IMR-90 (cell line): ENCODE measurements around the gene GPR149. TPM values are rescaled to one million over a fixed set of nuclear protein-coding genes. Genes with fewer than 3 reads are reported as not detected.

ENCODE experiments used
- ATAC-seq: fragments of 200-7000 bp; cut with Tn5 transposase; 2 replicates; pipeline ENCODE4 v1.9.1; 2020; ENCODE audit warnings: low read depth, mild to moderate bottlenecking, moderate library complexity
- BruUV-seq: library from RNA; stranded (reverse); fragments of 400-500 nt; replicated peaks from 2 replicates; lab custom pipeline; 2021; lab: Mats Ljungman, UMichigan
- CTCF ChIA-PET: fragments of 300-600 bp; formaldehyde crosslinking; extraction: SDS; loops from one replicate; lab custom pipeline; 2021; ENCODE audit warnings: antibody characterized with exemption; lab: Yijun Ruan, JAX
- POLR2A ChIA-PET: fragments of 300-600 bp; sonication (Branson Sonifier 250); formaldehyde crosslinking; loops from one replicate; lab custom pipeline; 2022; ENCODE audit warnings: antibody characterized with exemption; ENCODE audit not compliant: unreplicated experiment; lab: Charles Lee
- DNase-seq: peaks from one replicate; pipeline ENCODE4 v3.0.0; 2013
- H2AFZ ChIP-seq: replicated peaks from 2 replicates; pipeline ENCODE3; 2013; ENCODE audit warnings: low read length, mild to moderate bottlenecking; ENCODE audit not compliant: poor library complexity
- H2AK5ac ChIP-seq: 2 replicates; pipeline ENCODE4 v1.6.1; 2013; ENCODE audit warnings: low read depth, low read length, inconsistent platforms
- H2AK9ac ChIP-seq: replicated peaks from 2 replicates; pipeline ENCODE3; 2013; ENCODE audit warnings: mild to moderate bottlenecking, low read depth, low read length, moderate library complexity; ENCODE audit not compliant: poor library complexity
- H2BK120ac ChIP-seq: 2 replicates; pipeline ENCODE4 v1.6.1; 2013; ENCODE audit warnings: low read depth, low read length, inconsistent platforms
- H2BK15ac ChIP-seq: 3 replicates; pipeline ENCODE4 v1.6.1; 2013; ENCODE audit warnings: low read depth, low read length, inconsistent platforms
- H2BK20ac ChIP-seq: 2 replicates; pipeline ENCODE4 v1.6.1; 2013; ENCODE audit warnings: low read depth, mild to moderate bottlenecking, inconsistent platforms, low read length, moderate library complexity
- H2BK5ac ChIP-seq: 2 replicates; pipeline ENCODE4 v1.6.1; 2013; ENCODE audit warnings: mild to moderate bottlenecking, low read depth, low read length, inconsistent platforms; ENCODE audit not compliant: poor library complexity, severe bottlenecking
- H3K14ac ChIP-seq: replicated peaks from 2 replicates; pipeline ENCODE4 v1.6.1; 2013; ENCODE audit warnings: low read depth, low read length, inconsistent platforms
- H3K18ac ChIP-seq: 2 replicates; pipeline ENCODE4 v1.6.1; 2013; ENCODE audit warnings: low read depth, low read length, control low read depth
- H3K23ac ChIP-seq: 2 replicates; pipeline ENCODE4 v1.6.1; 2013; ENCODE audit warnings: low read depth, low read length, inconsistent platforms
- H3K27ac ChIP-seq: 2 replicates; pipeline ENCODE4 v1.5.1; 2013; ENCODE audit warnings: mild to moderate bottlenecking, control low read depth, low read length; ENCODE audit not compliant: insufficient read depth
- H3K27me3 ChIP-seq: 2 replicates; pipeline ENCODE4 v1.6.1; 2013; ENCODE audit warnings: low read length; ENCODE audit not compliant: control insufficient read depth, insufficient read depth
- H3K36me3 ChIP-seq: 2 replicates; pipeline ENCODE4 v1.6.1; 2013; ENCODE audit warnings: low read length, mixed read lengths; ENCODE audit not compliant: control insufficient read depth, insufficient read depth
- H3K4ac ChIP-seq: 2 replicates; pipeline ENCODE4 v1.6.1; 2013; ENCODE audit warnings: low read depth, low read length, inconsistent platforms
- H3K4me1 ChIP-seq: 2 replicates; pipeline ENCODE4 v1.6.1; 2013; ENCODE audit warnings: low read length, mixed read lengths; ENCODE audit not compliant: control insufficient read depth, insufficient read depth
- H3K4me2 ChIP-seq: 2 replicates; pipeline ENCODE4 v1.6.1; 2013; ENCODE audit warnings: low read depth, mild to moderate bottlenecking, control low read depth, low read length, moderate library complexity
- H3K4me3 ChIP-seq: 2 replicates; pipeline ENCODE4 v1.5.1; 2013; ENCODE audit warnings: low read depth, mild to moderate bottlenecking, control low read depth, low read length, moderate library complexity; ENCODE audit not compliant: insufficient read depth
- H3K56ac ChIP-seq: 2 replicates; pipeline ENCODE4 v1.6.1; 2013; ENCODE audit warnings: low read length, inconsistent platforms; ENCODE audit not compliant: insufficient read depth; ENCODE audit errors: extremely low read depth
- H3K79me1 ChIP-seq, 2 experiments: 2 replicates each; pipeline ENCODE4 v1.6.1; 2013; ENCODE audit warnings: low read length in 2 of 2, inconsistent platforms in 1 of 2, low read depth in 1 of 2
- H3K9ac ChIP-seq: 2 replicates; pipeline ENCODE4 v1.6.1; 2013; ENCODE audit warnings: low read depth, low read length, control low read depth
- H3K9me1 ChIP-seq: 2 replicates; pipeline ENCODE4 v1.6.1; 2013; ENCODE audit warnings: low read length, inconsistent platforms; ENCODE audit not compliant: insufficient read depth
- H3K9me3 ChIP-seq: 2 replicates; pipeline ENCODE4 v1.6.1; 2013; ENCODE audit warnings: low read length; ENCODE audit not compliant: control insufficient read depth, insufficient read depth
- H4K20me1 ChIP-seq: 2 replicates; pipeline ENCODE4 v1.6.1; 2013; ENCODE audit warnings: low read length, inconsistent platforms; ENCODE audit not compliant: insufficient read depth
- H4K5ac ChIP-seq: 2 replicates; pipeline ENCODE4 v1.6.1; 2013; ENCODE audit warnings: mild to moderate bottlenecking, low read depth, low read length, control low read depth
- H4K8ac ChIP-seq, 2 experiments: 2 replicates each; pipeline ENCODE4 v1.6.1; 2013; ENCODE audit warnings: low read depth in 2 of 2, low read length in 2 of 2, control low read depth in 1 of 2, inconsistent platforms in 1 of 2
- H4K91ac ChIP-seq: 2 replicates; pipeline ENCODE4 v1.6.1; 2013; ENCODE audit warnings: low read depth, low read length, inconsistent platforms; ENCODE audit not compliant: insufficient read depth
- BHLHE40 ChIP-seq: fragments of 150-350 bp; IDR thresholded peaks from 2 replicates; pipeline ENCODE4 v1.6.1; 2016; ENCODE audit warnings: mild to moderate bottlenecking, low read depth, low read length
- CEBPB ChIP-seq: IDR thresholded peaks from 2 replicates; pipeline ENCODE4 v1.6.1; 2012; ENCODE audit warnings: low read depth, low read length, improper control_type of control experiment
- CHD1 ChIP-seq: IDR thresholded peaks from 2 replicates; pipeline ENCODE4 v1.6.1; 2012; ENCODE audit warnings: low read depth, low read length, improper control_type of control experiment
- FOS ChIP-seq: fragments of 150-350 bp; IDR thresholded peaks from 2 replicates; pipeline ENCODE4 v1.6.1; 2016; ENCODE audit warnings: low read depth, low read length
- MAFK ChIP-seq: IDR thresholded peaks from 2 replicates; pipeline ENCODE4 v1.6.1; 2012; ENCODE audit warnings: low read depth, low read length, improper control_type of control experiment
- MAZ ChIP-seq: IDR thresholded peaks from 2 replicates; pipeline ENCODE4 v1.6.1; 2012; ENCODE audit warnings: low read depth, mild to moderate bottlenecking, low read length, improper control_type of control experiment, moderate library complexity, borderline replicate concordance
- MXI1 ChIP-seq: IDR thresholded peaks from 2 replicates; pipeline ENCODE4 v1.6.1; 2012; ENCODE audit warnings: low read depth, mild to moderate bottlenecking, low read length, moderate library complexity, borderline replicate concordance
- NFE2L2 ChIP-seq: fragments of 150-350 bp; IDR thresholded peaks from 2 replicates; pipeline ENCODE4 v1.6.1; 2016; ENCODE audit warnings: low read depth, mild to moderate bottlenecking, low read length
- POLR2A ChIP-seq: IDR thresholded peaks from 2 replicates; pipeline ENCODE4 v1.6.1; 2012; ENCODE audit warnings: mild to moderate bottlenecking, low read depth, low read length
- RAD21 ChIP-seq: IDR thresholded peaks from 2 replicates; pipeline ENCODE4 v1.6.1; 2012; ENCODE audit warnings: low read length, improper control_type of control experiment
- RCOR1 ChIP-seq: IDR thresholded peaks from 2 replicates; pipeline ENCODE4 v1.6.1; 2012; ENCODE audit warnings: mild to moderate bottlenecking, low read length, improper control_type of control experiment; ENCODE audit not compliant: insufficient replicate concordance
- RFX5 ChIP-seq: IDR thresholded peaks from 2 replicates; pipeline ENCODE4 v1.8.0; 2012; ENCODE audit warnings: low read depth, mild to moderate bottlenecking, low read length, moderate library complexity
- WGBS, 2 experiments: methylation state at CpG; one replicate each; pipeline versions ENCODE4 v1.1.5 to v1.1.7; 2013; ENCODE audit warnings: missing lambda C conversion rate in 2 of 2; ENCODE audit not compliant: insufficient read length in 1 of 2; ENCODE audit errors: extremely low coverage in 2 of 2; 5-methylcytosine and 5-hydroxymethylcytosine counted together
- dilution Hi-C: fragments of 300-500 bp; cut with HindIII; formaldehyde crosslinking; loops from one replicate; pipeline ENCODE4 v1.14.3; 2018; ENCODE audit warnings: low sequenced_read_pairs; ENCODE audit not compliant: unreplicated experiment
- in situ Hi-C: fragments of 300-500 bp; cut with MboI; formaldehyde crosslinking; loops from 3 replicates; pipeline ENCODE4 v1.14.3; 2019; ENCODE audit warnings: low sequenced_read_pairs, inconsistent platforms, mixed read lengths
- intact Hi-C: fragments of 100-400 bp; cut with micrococcal nuclease; formaldehyde crosslinking; loops from 2 replicates; pipeline ENCODE4 v1.10.0; 2022
- polyA plus RNA-seq, 3 experiments: library from polyadenylated mRNA; depleted of rRNA; stranded (reverse); fragments of >200 nt; gene quantifications; 2 replicates each; pipeline ENCODE4 v1.2.3, GENCODE V29; 2012; ENCODE audit warnings: low replicate concordance in 1 of 3
- total RNA-seq: library from RNA; depleted of rRNA; stranded (reverse); fragments of >200 nt; gene quantifications from 2 replicates; pipeline ENCODE4 v1.2.3, GENCODE V29; 2012
- TF ChIP-seq, protein P1 (sequence below): fragments of 150-350 bp; IDR thresholded peaks from 2 replicates; pipeline ENCODE4 v1.6.1; 2017; ENCODE audit warnings: mild to moderate bottlenecking, antibody characterized with exemption, low read length, low read depth
- TF ChIP-seq, protein P2 (sequence below): fragments of 150-350 bp; IDR thresholded peaks from 2 replicates; pipeline ENCODE4 v1.6.1; 2016; ENCODE audit warnings: low read depth, mild to moderate bottlenecking, low read length, moderate library complexity, borderline replicate concordance
- TF ChIP-seq, protein P3 (sequence below): conservative IDR thresholded peaks from 2 replicates; pipeline ENCODE4 v1.5.1; 2012; ENCODE audit warnings: mild to moderate bottlenecking, low read depth, low read length, improper control_type of control experiment

The GPR149 gene
- total and polyA plus RNA-seq, 2 of the 4 experiments (the other 2 are of a cell fraction), result not detected

DNA sequence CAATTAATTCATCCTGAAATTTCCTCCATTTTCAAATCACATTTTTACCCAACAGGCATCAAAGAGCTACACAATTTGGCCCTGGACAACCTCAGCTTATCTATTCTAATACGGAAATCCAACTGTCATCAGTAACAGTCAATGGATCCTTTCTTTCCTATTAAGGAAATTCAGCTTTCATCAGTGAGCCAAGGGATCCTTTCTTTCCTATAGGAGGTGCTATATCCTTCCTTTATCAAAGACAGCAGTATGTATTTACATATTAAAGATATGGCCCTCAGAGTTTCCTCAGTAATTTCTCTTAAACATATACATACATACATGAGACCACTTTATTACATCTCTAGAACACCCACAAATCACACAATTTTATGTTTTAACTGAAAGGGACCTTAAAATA is 115.8 kb downstream of the GPR149 start:
- intact Hi-C loops (loop anchor here (5.0 kb wide), 1 partner anchor 37 kb away; no protein-coding TSS in a partner anchor), in situ Hi-C loops (no loop called here), dilution Hi-C loops (no loop called here)
- Histone ChIP-seq H3K56ac (no peak overlapping the region), H3K18ac (no peak overlapping the region), H3K4me3 (no peak overlapping the region), H3K9me1 (no peaks in the 10 kb centered on the region; the same call in 1 of the 2 replicates), H3K14ac (no peak overlapping the region), H3K9ac (no peak overlapping the region), H2AK5ac (no peak overlapping the region), H3K27me3 (no peaks in the 10 kb centered on the region), H3K9me3 (no peaks in the 10 kb centered on the region), H2AFZ (no peak overlapping the region), H2BK5ac (no peak overlapping the region), H2BK15ac (no peak overlapping the region), H4K5ac (no peak overlapping the region), H3K4ac (no peak overlapping the region), H4K8ac (no peak overlapping the region), H2BK120ac (no peak overlapping the region), H3K79me1 (peaks cover 10 to 25% of the 10 kb centered on the region in 2 experiments; a peak in 3 of 4 replicates), H2AK9ac (no peak overlapping the region), H3K27ac (no peak overlapping the region), H3K36me3 (peaks cover 2% of the 10 kb centered on the region; the same call in 1 of the 2 replicates), H4K91ac (no peak overlapping the region), H4K20me1 (peaks cover 17% of the 10 kb centered on the region; the same call in 1 of the 2 replicates), H3K4me2 (no peak overlapping the region), H3K23ac (no peak overlapping the region), H3K4me1 (peaks cover 4% of the 10 kb centered on the region), H2BK20ac (no peak overlapping the region)
- no peak for DNase-seq
- ATAC-seq, result no peak
- POLR2A ChIA-PET, result no interaction called here
- no peak for TF ChIP-seq MAZ
- TF ChIP-seq, protein P1, sequence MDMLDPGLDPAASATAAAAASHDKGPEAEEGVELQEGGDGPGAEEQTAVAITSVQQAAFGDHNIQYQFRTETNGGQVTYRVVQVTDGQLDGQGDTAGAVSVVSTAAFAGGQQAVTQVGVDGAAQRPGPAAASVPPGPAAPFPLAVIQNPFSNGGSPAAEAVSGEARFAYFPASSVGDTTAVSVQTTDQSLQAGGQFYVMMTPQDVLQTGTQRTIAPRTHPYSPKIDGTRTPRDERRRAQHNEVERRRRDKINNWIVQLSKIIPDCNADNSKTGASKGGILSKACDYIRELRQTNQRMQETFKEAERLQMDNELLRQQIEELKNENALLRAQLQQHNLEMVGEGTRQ, result no peak
- no peak for TF ChIP-seq CHD1
- no peak for TF ChIP-seq NFE2L2
- TF ChIP-seq MAFK, result no peak
- no peak for TF ChIP-seq RFX5
- TF ChIP-seq BHLHE40, result no peak
- TF ChIP-seq POLR2A, result no peak
- TF ChIP-seq FOS, result no peak
- no peak for TF ChIP-seq CEBPB
- TF ChIP-seq RCOR1, result no peak
- TF ChIP-seq RAD21, result no peak
- TF ChIP-seq, protein P2, sequence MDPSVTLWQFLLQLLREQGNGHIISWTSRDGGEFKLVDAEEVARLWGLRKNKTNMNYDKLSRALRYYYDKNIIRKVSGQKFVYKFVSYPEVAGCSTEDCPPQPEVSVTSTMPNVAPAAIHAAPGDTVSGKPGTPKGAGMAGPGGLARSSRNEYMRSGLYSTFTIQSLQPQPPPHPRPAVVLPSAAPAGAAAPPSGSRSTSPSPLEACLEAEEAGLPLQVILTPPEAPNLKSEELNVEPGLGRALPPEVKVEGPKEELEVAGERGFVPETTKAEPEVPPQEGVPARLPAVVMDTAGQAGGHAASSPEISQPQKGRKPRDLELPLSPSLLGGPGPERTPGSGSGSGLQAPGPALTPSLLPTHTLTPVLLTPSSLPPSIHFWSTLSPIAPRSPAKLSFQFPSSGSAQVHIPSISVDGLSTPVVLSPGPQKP, result no peak
- no peak for TF ChIP-seq MXI1
- TF ChIP-seq, protein P3, sequence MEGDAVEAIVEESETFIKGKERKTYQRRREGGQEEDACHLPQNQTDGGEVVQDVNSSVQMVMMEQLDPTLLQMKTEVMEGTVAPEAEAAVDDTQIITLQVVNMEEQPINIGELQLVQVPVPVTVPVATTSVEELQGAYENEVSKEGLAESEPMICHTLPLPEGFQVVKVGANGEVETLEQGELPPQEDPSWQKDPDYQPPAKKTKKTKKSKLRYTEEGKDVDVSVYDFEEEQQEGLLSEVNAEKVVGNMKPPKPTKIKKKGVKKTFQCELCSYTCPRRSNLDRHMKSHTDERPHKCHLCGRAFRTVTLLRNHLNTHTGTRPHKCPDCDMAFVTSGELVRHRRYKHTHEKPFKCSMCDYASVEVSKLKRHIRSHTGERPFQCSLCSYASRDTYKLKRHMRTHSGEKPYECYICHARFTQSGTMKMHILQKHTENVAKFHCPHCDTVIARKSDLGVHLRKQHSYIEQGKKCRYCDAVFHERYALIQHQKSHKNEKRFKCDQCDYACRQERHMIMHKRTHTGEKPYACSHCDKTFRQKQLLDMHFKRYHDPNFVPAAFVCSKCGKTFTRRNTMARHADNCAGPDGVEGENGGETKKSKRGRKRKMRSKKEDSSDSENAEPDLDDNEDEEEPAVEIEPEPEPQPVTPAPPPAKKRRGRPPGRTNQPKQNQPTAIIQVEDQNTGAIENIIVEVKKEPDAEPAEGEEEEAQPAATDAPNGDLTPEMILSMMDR, result no peak
- no CpG with 5 or more reads among the region's 1 CpG for WGBS, 2 experiments
- no TSS peak for BruUV-seq
- CTCF ChIA-PET, result interaction anchor here (0.6 kb wide), 1 partner anchor 1497 kb away, joined by 3 read pairs; no protein-coding TSS in a partner anchor
